IMR-90 (cell line): ENCODE results near the gene OR4F6. TPM values are rescaled to one million over a fixed set of nuclear protein-coding genes. Genes with fewer than 3 reads are reported as not detected.
"Not testable (repeated sequence)": the region's sequence is repeated elsewhere in the genome, so short reads cannot be mapped to it uniquely, and the experiment has no call there.

Source experiments
- ATAC-seq: fragments of 200-7000 bp; cut with Tn5 transposase; 2 replicates; pipeline ENCODE4 v1.9.1; 2020; ENCODE audit warnings: low read depth, mild to moderate bottlenecking, moderate library complexity
- BruUV-seq: library from RNA; stranded (reverse); fragments of 400-500 nt; replicated peaks from 2 replicates; lab custom pipeline; 2021; lab: Mats Ljungman, UMichigan
- CTCF ChIA-PET: fragments of 300-600 bp; formaldehyde crosslinking; extraction: SDS; loops from one replicate; lab custom pipeline; 2021; ENCODE audit warnings: antibody characterized with exemption; lab: Yijun Ruan, JAX
- POLR2A ChIA-PET: fragments of 300-600 bp; sonication (Branson Sonifier 250); formaldehyde crosslinking; loops from one replicate; lab custom pipeline; 2022; ENCODE audit warnings: antibody characterized with exemption; ENCODE audit not compliant: unreplicated experiment; lab: Charles Lee
- DNase-seq: peaks from one replicate; pipeline ENCODE4 v3.0.0; 2013
- H2AFZ ChIP-seq: replicated peaks from 2 replicates; pipeline ENCODE3; 2013; ENCODE audit warnings: low read length, mild to moderate bottlenecking; ENCODE audit not compliant: poor library complexity
- H2AK5ac ChIP-seq: 2 replicates; pipeline ENCODE4 v1.6.1; 2013; ENCODE audit warnings: low read depth, low read length, inconsistent platforms
- H2AK9ac ChIP-seq: replicated peaks from 2 replicates; pipeline ENCODE3; 2013; ENCODE audit warnings: mild to moderate bottlenecking, low read depth, low read length, moderate library complexity; ENCODE audit not compliant: poor library complexity
- H2BK120ac ChIP-seq: 2 replicates; pipeline ENCODE4 v1.6.1; 2013; ENCODE audit warnings: low read depth, low read length, inconsistent platforms
- H2BK15ac ChIP-seq: 3 replicates; pipeline ENCODE4 v1.6.1; 2013; ENCODE audit warnings: low read depth, low read length, inconsistent platforms
- H2BK20ac ChIP-seq: 2 replicates; pipeline ENCODE4 v1.6.1; 2013; ENCODE audit warnings: low read depth, mild to moderate bottlenecking, inconsistent platforms, low read length, moderate library complexity
- H2BK5ac ChIP-seq: 2 replicates; pipeline ENCODE4 v1.6.1; 2013; ENCODE audit warnings: mild to moderate bottlenecking, low read depth, low read length, inconsistent platforms; ENCODE audit not compliant: poor library complexity, severe bottlenecking
- H3K14ac ChIP-seq: replicated peaks from 2 replicates; pipeline ENCODE4 v1.6.1; 2013; ENCODE audit warnings: low read depth, low read length, inconsistent platforms
- H3K18ac ChIP-seq: 2 replicates; pipeline ENCODE4 v1.6.1; 2013; ENCODE audit warnings: low read depth, low read length, control low read depth
- H3K23ac ChIP-seq: 2 replicates; pipeline ENCODE4 v1.6.1; 2013; ENCODE audit warnings: low read depth, low read length, inconsistent platforms
- H3K27ac ChIP-seq: 2 replicates; pipeline ENCODE4 v1.5.1; 2013; ENCODE audit warnings: mild to moderate bottlenecking, control low read depth, low read length; ENCODE audit not compliant: insufficient read depth
- H3K27me3 ChIP-seq: 2 replicates; pipeline ENCODE4 v1.6.1; 2013; ENCODE audit warnings: low read length; ENCODE audit not compliant: control insufficient read depth, insufficient read depth
- H3K36me3 ChIP-seq: 2 replicates; pipeline ENCODE4 v1.6.1; 2013; ENCODE audit warnings: low read length, mixed read lengths; ENCODE audit not compliant: control insufficient read depth, insufficient read depth
- H3K4ac ChIP-seq: 2 replicates; pipeline ENCODE4 v1.6.1; 2013; ENCODE audit warnings: low read depth, low read length, inconsistent platforms
- H3K4me1 ChIP-seq: 2 replicates; pipeline ENCODE4 v1.6.1; 2013; ENCODE audit warnings: low read length, mixed read lengths; ENCODE audit not compliant: control insufficient read depth, insufficient read depth
- H3K4me2 ChIP-seq: 2 replicates; pipeline ENCODE4 v1.6.1; 2013; ENCODE audit warnings: low read depth, mild to moderate bottlenecking, control low read depth, low read length, moderate library complexity
- H3K4me3 ChIP-seq: 2 replicates; pipeline ENCODE4 v1.5.1; 2013; ENCODE audit warnings: low read depth, mild to moderate bottlenecking, control low read depth, low read length, moderate library complexity; ENCODE audit not compliant: insufficient read depth
- H3K56ac ChIP-seq: 2 replicates; pipeline ENCODE4 v1.6.1; 2013; ENCODE audit warnings: low read length, inconsistent platforms; ENCODE audit not compliant: insufficient read depth; ENCODE audit errors: extremely low read depth
- H3K79me1 ChIP-seq, 2 experiments: 2 replicates each; pipeline ENCODE4 v1.6.1; 2013; ENCODE audit warnings: low read length in 2 of 2, inconsistent platforms in 1 of 2, low read depth in 1 of 2
- H3K9ac ChIP-seq: 2 replicates; pipeline ENCODE4 v1.6.1; 2013; ENCODE audit warnings: low read depth, low read length, control low read depth
- H3K9me1 ChIP-seq: 2 replicates; pipeline ENCODE4 v1.6.1; 2013; ENCODE audit warnings: low read length, inconsistent platforms; ENCODE audit not compliant: insufficient read depth
- H3K9me3 ChIP-seq: 2 replicates; pipeline ENCODE4 v1.6.1; 2013; ENCODE audit warnings: low read length; ENCODE audit not compliant: control insufficient read depth, insufficient read depth
- H4K20me1 ChIP-seq: 2 replicates; pipeline ENCODE4 v1.6.1; 2013; ENCODE audit warnings: low read length, inconsistent platforms; ENCODE audit not compliant: insufficient read depth
- H4K5ac ChIP-seq: 2 replicates; pipeline ENCODE4 v1.6.1; 2013; ENCODE audit warnings: mild to moderate bottlenecking, low read depth, low read length, control low read depth
- H4K8ac ChIP-seq, 2 experiments: 2 replicates each; pipeline ENCODE4 v1.6.1; 2013; ENCODE audit warnings: low read depth in 2 of 2, low read length in 2 of 2, control low read depth in 1 of 2, inconsistent platforms in 1 of 2
- H4K91ac ChIP-seq: 2 replicates; pipeline ENCODE4 v1.6.1; 2013; ENCODE audit warnings: low read depth, low read length, inconsistent platforms; ENCODE audit not compliant: insufficient read depth
- WGBS, 2 experiments: methylation state at CpG; one replicate each; pipeline versions ENCODE4 v1.1.5 to v1.1.7; 2013; ENCODE audit warnings: missing lambda C conversion rate in 2 of 2; ENCODE audit not compliant: insufficient read length in 1 of 2; ENCODE audit errors: extremely low coverage in 2 of 2; 5-methylcytosine and 5-hydroxymethylcytosine counted together
- dilution Hi-C: fragments of 300-500 bp; cut with HindIII; formaldehyde crosslinking; loops from one replicate; pipeline ENCODE4 v1.14.3; 2018; ENCODE audit warnings: low sequenced_read_pairs; ENCODE audit not compliant: unreplicated experiment
- in situ Hi-C: fragments of 300-500 bp; cut with MboI; formaldehyde crosslinking; loops from 3 replicates; pipeline ENCODE4 v1.14.3; 2019; ENCODE audit warnings: low sequenced_read_pairs, inconsistent platforms, mixed read lengths
- intact Hi-C: fragments of 100-400 bp; cut with micrococcal nuclease; formaldehyde crosslinking; loops from 2 replicates; pipeline ENCODE4 v1.10.0; 2022
- polyA plus RNA-seq, 3 experiments: library from polyadenylated mRNA; depleted of rRNA; stranded (reverse); fragments of >200 nt; gene quantifications; 2 replicates each; pipeline ENCODE4 v1.2.3, GENCODE V29; 2012; ENCODE audit warnings: low replicate concordance in 1 of 3
- total RNA-seq: library from RNA; depleted of rRNA; stranded (reverse); fragments of >200 nt; gene quantifications from 2 replicates; pipeline ENCODE4 v1.2.3, GENCODE V29; 2012

OR4F6 gene
- total and polyA plus RNA-seq, 2 of the 4 experiments (the other 2 are of a cell fraction), result not detected

DNA sequence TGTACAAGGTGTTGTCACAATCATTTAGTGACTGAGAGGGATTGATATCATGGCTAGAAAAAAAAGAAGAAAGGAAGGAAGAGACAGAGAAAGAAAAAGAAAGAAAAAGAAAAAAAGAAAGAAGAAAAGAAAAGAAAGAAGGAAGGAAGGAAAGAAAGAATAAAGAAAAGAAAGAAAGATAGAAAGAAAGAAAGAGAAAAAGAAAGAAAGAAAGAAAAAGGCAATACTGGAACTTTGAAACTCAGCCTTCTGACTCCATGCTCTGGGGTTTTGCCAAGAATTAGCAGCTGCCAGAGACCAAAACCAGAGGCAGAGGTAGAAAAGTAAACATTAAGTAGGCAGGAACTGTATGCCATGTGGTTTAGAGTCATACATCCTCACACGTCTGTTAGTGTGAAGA lies 23.1 kb upstream of the OR4F6 start:
- H3K4ac ChIP-seq, intact Hi-C loops, CTCF ChIA-PET, H3K9me3 ChIP-seq, H3K4me1 ChIP-seq, H2BK20ac ChIP-seq, H3K27me3 ChIP-seq, H2AK5ac ChIP-seq, ATAC-seq, H3K56ac ChIP-seq, H4K8ac ChIP-seq, H3K4me2 ChIP-seq, in situ Hi-C loops, dilution Hi-C loops, H3K79me1 ChIP-seq, H3K9me1 ChIP-seq, H3K14ac ChIP-seq, H3K36me3 ChIP-seq, H3K23ac ChIP-seq, H4K91ac ChIP-seq, H3K18ac ChIP-seq, H4K20me1 ChIP-seq, H3K9ac ChIP-seq, BruUV-seq, H2BK15ac ChIP-seq, H2AFZ ChIP-seq, H2BK5ac ChIP-seq, H3K4me3 ChIP-seq, H2AK9ac ChIP-seq, H3K27ac ChIP-seq, H4K5ac ChIP-seq, H2BK120ac ChIP-seq: not testable (repeated sequence)
- no CpG with 5 or more reads among the region's 1 CpG for WGBS, 2 experiments
- POLR2A ChIA-PET, result interaction anchor here (0.6 kb wide), 1 partner anchor 56 kb away, joined by 6 read pairs; the partner anchor contains the start of gene TARS3
- DNase-seq, result peak; percentile 61
